GM19467 (cell line): ENCODE results near the gene COLGALT1.
A peak's percentile ranks its signal among the peaks of the same experiment; 100 is the strongest.
"Not testable (repeated sequence)": the region's sequence is repeated elsewhere in the genome, so short reads cannot be mapped to it uniquely, and the experiment has no call there.

ENCODE experiments used
- ATAC-seq: cut with Tn5 transposase; IDR thresholded peaks from one replicate; pipeline ENCODE4 v1.9.1; 2021; ENCODE audit warnings: mild to moderate bottlenecking, moderate library complexity; ENCODE audit not compliant: unreplicated experiment

Gene COLGALT1

GRCh38 chr19:17532116-17532515 is 23.3 kb upstream of the COLGALT1 start:
- ATAC-seq = no peak

- no peak for ATAC-seq
Observed at GRCh38 chr19:17532557-17532956, 22.9 kb upstream of the COLGALT1 start.

GRCh38 chr19:17534767-17535166 is 20.7 kb upstream of the COLGALT1 start:
- no peak for ATAC-seq

- no peak for ATAC-seq
Observed at GRCh38 chr19:17536955-17537354, 18.5 kb upstream of the COLGALT1 start.

- ATAC-seq = no peak
Observed at GRCh38 chr19:17538684-17539237, 16.7 kb upstream of the COLGALT1 start.

GRCh38 chr19:17539238-17540117 is 16.0 kb upstream of the COLGALT1 start:
- peak; percentile 61 for ATAC-seq

GRCh38 chr19:17540174-17540573 is 15.3 kb upstream of the COLGALT1 start:
- no peak for ATAC-seq

GRCh38 chr19:17541184-17541759 is 14.2 kb upstream of the COLGALT1 start:
- ATAC-seq = no peak

GRCh38 chr19:17542042-17542441 is 13.4 kb upstream of the COLGALT1 start:
- no peak for ATAC-seq

GRCh38 chr19:17542793-17543582 is 12.5 kb upstream of the COLGALT1 start:
- no peak for ATAC-seq

GRCh38 chr19:17543986-17544385 is 11.5 kb upstream of the COLGALT1 start:
- ATAC-seq = no peak

- ATAC-seq = no peak
Observed at GRCh38 chr19:17544418-17544817, 11.0 kb upstream of the COLGALT1 start.

- no peak for ATAC-seq
Observed at GRCh38 chr19:17548145-17548544, 7.3 kb upstream of the COLGALT1 start.

- ATAC-seq = no peak
Observed at GRCh38 chr19:17549085-17549740, 6.2 kb upstream of the COLGALT1 start.

- ATAC-seq = no peak
Observed at GRCh38 chr19:17550076-17550667, 5.3 kb upstream of the COLGALT1 start.

- not testable (repeated sequence) for ATAC-seq
Observed at GRCh38 chr19:17552735-17553134, 2.7 kb upstream of the COLGALT1 start.

GRCh38 chr19:17553256-17553655 is 2.2 kb upstream of the COLGALT1 start:
- no peak for ATAC-seq

- no peak for ATAC-seq
Observed at GRCh38 chr19:17554968-17555479, 425 bp upstream of the COLGALT1 start.

- peak; percentile 29 for ATAC-seq
Observed at GRCh38 chr19:17555929-17556813, 722 bp downstream of the COLGALT1 start.
